ENCODE data around the gene PPOX. TPM values are rescaled to one million over a fixed set of nuclear protein-coding genes. Genes with fewer than 3 reads are reported as not detected.

Gene PPOX
- total and polyA plus RNA-seq, 2 experiments from 2014 or later, result 26.5 to 39.6 TPM

GRCh38 chr1:161209790-161210409 is 43.7 kb downstream of the PPOX start:
- TF ChIP-seq CTCF (conservative IDR thresholded peaks at IDR 0.05; ENCODE audit: low read depth in 2 of 2), result peak; percentile 95 to 97
- no peak for TF ChIP-seq STAT1 (IDR thresholded peaks at IDR 0.05; ENCODE audit: unreplicated experiment)
- Histone ChIP-seq H2AFZ (no peak overlapping the region), H3K27me3 (ENCODE audit: insufficient read depth) (no peaks in the 10 kb centered on the region), H3K4me2 (0 out of 2 replicates have a peak overlapping the region, but pooled peaks have one; percentile 11), H3K9me2 (ENCODE audit: insufficient read depth) (no peaks in the 10 kb centered on the region), H3K4me1 (ENCODE audit: insufficient read depth) (peaks cover 4% of the 10 kb centered on the region; the same call in 1 of the 2 replicates), H3K27ac (ENCODE audit: low read depth) (peak overlapping the region; percentile 93), H3K79me2 (replicated peaks; ENCODE audit: insufficient read depth) (0 out of 2 replicates have a peak, but pooled peaks cover 7% of the 10 kb centered on the region), H4K20me1 (replicated peaks; ENCODE audit: insufficient read depth) (peaks cover 9% of the 10 kb centered on the region; the same call in 1 of the 2 replicates), H3F3A (replicated peaks; ENCODE audit: low read depth) (peaks cover 41% of the 10 kb centered on the region), H3K4me3 (no peak overlapping the region), H3K36me3 (ENCODE audit: insufficient read depth) (peaks cover 59% of the 10 kb centered on the region)
- H3K4me1 Mint-ChIP-seq, result peaks cover 8% of the 10 kb centered on the region
- H3K27ac Mint-ChIP-seq, result peak overlapping the region; percentile 60
- H3K27me3 Mint-ChIP-seq (ENCODE audit: insufficient read depth, low read depth, poor library complexity), result peaks cover 4% of the 10 kb centered on the region
- DNase-seq (ENCODE audit: low spot score), result peak; percentile 98
- peak; percentile 100 for ATAC-seq
- no peaks in the 10 kb centered on the region for H3K9me3 Mint-ChIP-seq
- H3K4me3 Mint-ChIP-seq, result no peak overlapping the region
- peaks cover 84% of the 10 kb centered on the region for H3K36me3 Mint-ChIP-seq (ENCODE audit: low read depth)

GRCh38 chr1:161214369-161214768 is 48.1 kb downstream of the PPOX start:
- no peak overlapping the region for H2AFZ ChIP-seq
- H3K36me3 ChIP-seq (ENCODE audit: insufficient read depth), result peaks cover 47% of the 10 kb centered on the region
- H3K27ac Mint-ChIP-seq, result no peak overlapping the region; the same call in 1 of the 2 replicates
- DNase-seq (ENCODE audit: low spot score) (no peak), ATAC-seq (no peak)
- peaks cover 27% of the 10 kb centered on the region for H3F3A ChIP-seq (replicated peaks; ENCODE audit: low read depth)
- no peak overlapping the region for H3K4me2 ChIP-seq
- no peak overlapping the region for H3K4me3 ChIP-seq
- no peaks in the 10 kb centered on the region for H3K9me2 ChIP-seq (ENCODE audit: insufficient read depth)
- peaks cover 56% of the 10 kb centered on the region for H3K36me3 Mint-ChIP-seq (ENCODE audit: low read depth)
- H3K4me1 Mint-ChIP-seq, result peaks cover 35% of the 10 kb centered on the region
- H3K9me3 Mint-ChIP-seq, result no peaks in the 10 kb centered on the region; the same call in 2 of the 3 replicates
- H3K27ac ChIP-seq (ENCODE audit: low read depth), result no peak overlapping the region
- no peaks in the 10 kb centered on the region for H3K27me3 ChIP-seq (ENCODE audit: insufficient read depth)
- peaks cover 16% of the 10 kb centered on the region for H3K27me3 Mint-ChIP-seq (ENCODE audit: insufficient read depth, low read depth, poor library complexity)
- no peaks in the 10 kb centered on the region for H3K79me2 ChIP-seq (replicated peaks; ENCODE audit: insufficient read depth)
- no peak overlapping the region for H3K4me3 Mint-ChIP-seq
- H3K4me1 ChIP-seq (ENCODE audit: insufficient read depth), result peaks cover 26% of the 10 kb centered on the region
- H4K20me1 ChIP-seq (replicated peaks; ENCODE audit: insufficient read depth), result peaks cover 6% of the 10 kb centered on the region; the same call in 1 of the 2 replicates
- TF ChIP-seq STAT1 (IDR thresholded peaks at IDR 0.05; ENCODE audit: unreplicated experiment) (no peak), ETS1 (IDR thresholded peaks at IDR 0.05) (no peak), ZNF331 (CRISPR knock-in tag; IDR thresholded peaks at IDR 0.05; ENCODE audit: low read depth) (no peak), EZH2 (IDR thresholded peaks at IDR 0.05; ENCODE audit: low read depth, unreplicated experiment) (no peak), POLR2AphosphoS5 (IDR thresholded peaks at IDR 0.05; ENCODE audit: low read depth) (no peak), ZNF462 (CRISPR knock-in tag; IDR thresholded peaks at IDR 0.05) (no peak), ZNF114 (CRISPR knock-in tag; IDR thresholded peaks at IDR 0.05) (no peak), CREB1 (CRISPR knock-in tag; IDR thresholded peaks at IDR 0.05; ENCODE audit: low read depth) (no peak), CTCF (conservative IDR thresholded peaks at IDR 0.05; ENCODE audit: low read depth in 2 of 2) (no peak)
